Activated CD8-positive, alpha-beta memory T cell treated with anti-CD3 and anti-CD28 coated beads, Interleukin-2, amount 10 ng/mL, durations not matched to agents 7 days and 5 days (primary cell): Measurements from ENCODE around the gene PRKCB. TPM values are rescaled to one million over a fixed set of nuclear protein-coding genes. Genes with fewer than 3 reads are reported as not detected.

ENCODE experiments used
- ATAC-seq: fragments of 150-1000 bp; cut with Tn5 transposase; one replicate; pipeline ENCODE4 v1.10.0; 2021; ENCODE audit warnings: moderate library complexity
- CTCF ChIA-PET: fragments of 350-600 bp; sonication (Branson Sonifier 250); formaldehyde crosslinking; loops from one replicate; lab custom pipeline; 2021; ENCODE audit warnings: antibody characterized with exemption; lab: Charles Lee
- DNase-seq: peaks from one replicate; pipeline ENCODE4 v3.0.0-alpha.2; 2020
- H3K27ac Mint-ChIP-seq: one replicate; pipeline ENCODE4 v1.8.0; 2021; ENCODE audit warnings: mild to moderate bottlenecking, mixed read lengths
- H3K27me3 Mint-ChIP-seq: one replicate; pipeline ENCODE4 v1.8.0; 2021; ENCODE audit warnings: mixed read lengths
- H3K36me3 Mint-ChIP-seq: one replicate; pipeline ENCODE4 v1.8.0; 2021; ENCODE audit warnings: mild to moderate bottlenecking, mixed read lengths
- H3K4me1 Mint-ChIP-seq: one replicate; pipeline ENCODE4 v1.8.0; 2021; ENCODE audit warnings: mixed read lengths
- H3K4me3 Mint-ChIP-seq: one replicate; pipeline ENCODE4 v1.8.0; 2021; ENCODE audit warnings: mild to moderate bottlenecking, moderate library complexity, mixed read lengths
- H3K9me3 Mint-ChIP-seq: one replicate; pipeline ENCODE4 v1.8.0; 2022; ENCODE audit warnings: low read depth, mixed read lengths
- total RNA-seq, 2 experiments: library from RNA; stranded (reverse); gene quantifications; one replicate each; pipeline ENCODE4 v1.2.3, GENCODE V29; 2021

Gene PRKCB
- total RNA-seq, 2 experiments from 2014 or later, result 98.5 to 125 TPM

- no peaks in the 10 kb centered on the region for H3K27me3 Mint-ChIP-seq
- H3K9me3 Mint-ChIP-seq, result no peaks in the 10 kb centered on the region
- no peak for DNase-seq
- H3K36me3 Mint-ChIP-seq, result peaks cover 12% of the 10 kb centered on the region
- no peak overlapping the region for H3K27ac Mint-ChIP-seq
- no peak overlapping the region for H3K4me3 Mint-ChIP-seq
- peaks cover 20% of the 10 kb centered on the region for H3K4me1 Mint-ChIP-seq
- CTCF ChIA-PET, result interaction anchor here (2.9 kb wide), 1 partner anchor 458 kb away, joined by 12 read pairs; no protein-coding TSS in a partner anchor
- ATAC-seq, result no peak
Measured at GRCh38 chr16:24046442-24046841, 210.7 kb downstream of the PRKCB start.

- no peak for ATAC-seq
- CTCF ChIA-PET, result no interaction called here
- no peak for DNase-seq
- peaks cover 19% of the 10 kb centered on the region for H3K36me3 Mint-ChIP-seq
- H3K9me3 Mint-ChIP-seq, result no peaks in the 10 kb centered on the region
- no peak overlapping the region for H3K27ac Mint-ChIP-seq
- peaks cover 13% of the 10 kb centered on the region for H3K4me1 Mint-ChIP-seq
- H3K4me3 Mint-ChIP-seq, result no peak overlapping the region
- H3K27me3 Mint-ChIP-seq, result no peaks in the 10 kb centered on the region
Measured at GRCh38 chr16:24049113-24049512, 213.3 kb downstream of the PRKCB start.

- ATAC-seq (no peak), DNase-seq (no peak)
- Mint-ChIP-seq H3K27ac (no peak overlapping the region), H3K4me1 (peaks cover 13% of the 10 kb centered on the region), H3K4me3 (no peak overlapping the region), H3K27me3 (no peaks in the 10 kb centered on the region), H3K36me3 (peaks cover 27% of the 10 kb centered on the region), H3K9me3 (no peaks in the 10 kb centered on the region)
- CTCF ChIA-PET, result interaction anchor here (1.5 kb wide), 1 partner anchor 20 kb away, joined by 4 read pairs; no protein-coding TSS in a partner anchor
Measured at GRCh38 chr16:24051125-24051524, 215.3 kb downstream of the PRKCB start.

- no peak overlapping the region for H3K27ac Mint-ChIP-seq
- DNase-seq (no peak), ATAC-seq (no peak)
- no peak overlapping the region for H3K4me3 Mint-ChIP-seq
- CTCF ChIA-PET, result interaction anchor here (0.6 kb wide), 1 partner anchor 296 kb away, joined by 3 read pairs; no protein-coding TSS in a partner anchor
- peaks cover 13% of the 10 kb centered on the region for H3K4me1 Mint-ChIP-seq
- H3K36me3 Mint-ChIP-seq, result peaks cover 33% of the 10 kb centered on the region
- no peaks in the 10 kb centered on the region for H3K9me3 Mint-ChIP-seq
- H3K27me3 Mint-ChIP-seq, result no peaks in the 10 kb centered on the region
Measured at GRCh38 chr16:24052329-24053098, 216.7 kb downstream of the PRKCB start.

GRCh38 chr16:24053099-24053946 is 217.5 kb downstream of the PRKCB start:
- DNase-seq (no peak), ATAC-seq (no peak)
- Mint-ChIP-seq H3K4me3 (no peak overlapping the region), H3K27ac (no peak overlapping the region), H3K27me3 (no peaks in the 10 kb centered on the region), H3K9me3 (no peaks in the 10 kb centered on the region), H3K36me3 (peaks cover 33% of the 10 kb centered on the region), H3K4me1 (peaks cover 13% of the 10 kb centered on the region)
- CTCF ChIA-PET, result interaction anchor here (1.1 to 1.9 kb wide), 3 partner anchors 11 to 201 kb away, joined by 3 to 6 read pairs (median 4); no protein-coding TSS in a partner anchor

GRCh38 chr16:24054741-24055491 is 219.1 kb downstream of the PRKCB start:
- H3K9me3 Mint-ChIP-seq, result no peaks in the 10 kb centered on the region
- CTCF ChIA-PET, result interaction anchor here (0.8 to 1.9 kb wide), 8 partner anchors 13 to 450 kb away, joined by 3 to 6 read pairs (median 4); no protein-coding TSS in a partner anchor
- DNase-seq (no peak), ATAC-seq (no peak)
- H3K4me1 Mint-ChIP-seq, result peaks cover 3% of the 10 kb centered on the region
- no peak overlapping the region for H3K27ac Mint-ChIP-seq
- no peaks in the 10 kb centered on the region for H3K27me3 Mint-ChIP-seq
- H3K4me3 Mint-ChIP-seq, result no peak overlapping the region
- peaks cover 30% of the 10 kb centered on the region for H3K36me3 Mint-ChIP-seq

GRCh38 chr16:24062270-24062817 is 226.6 kb downstream of the PRKCB start:
- Mint-ChIP-seq H3K4me3 (no peak overlapping the region), H3K9me3 (no peaks in the 10 kb centered on the region), H3K27ac (no peak overlapping the region), H3K27me3 (no peaks in the 10 kb centered on the region), H3K36me3 (peaks cover 35% of the 10 kb centered on the region), H3K4me1 (no peaks in the 10 kb centered on the region)
- CTCF ChIA-PET, result interaction anchor here (2.4 kb wide), 1 partner anchor 8 kb away, joined by 7 read pairs; no protein-coding TSS in a partner anchor
- no peak for ATAC-seq
- peak; percentile 31 for DNase-seq

GRCh38 chr16:24069036-24069590 is 233.3 kb downstream of the PRKCB start:
- DNase-seq (peak; percentile 36), ATAC-seq (no peak)
- H3K4me3 Mint-ChIP-seq, result no peak overlapping the region

GRCh38 chr16:24070851-24071250 is 235.1 kb downstream of the PRKCB start:
- DNase-seq (peak; percentile 63), ATAC-seq (peak; percentile 80)
- peaks cover 30% of the 10 kb centered on the region for H3K4me1 Mint-ChIP-seq
- no peaks in the 10 kb centered on the region for H3K9me3 Mint-ChIP-seq
- H3K36me3 Mint-ChIP-seq, result peaks cover 6% of the 10 kb centered on the region
- H3K27me3 Mint-ChIP-seq, result no peaks in the 10 kb centered on the region
- H3K27ac Mint-ChIP-seq, result peak overlapping the region; percentile 8
- no peak overlapping the region for H3K4me3 Mint-ChIP-seq
- CTCF ChIA-PET, result interaction anchor here (0.6 to 4.3 kb wide), 25 partner anchors 10 to 433 kb away, joined by 3 to 41 read pairs (median 4); partner anchors contain the start of gene CACNG3

More at GRCh38 chr16:24069036-24069590, 233.3 kb downstream of the PRKCB start:
- CTCF ChIA-PET, result interaction anchor here (0.8 to 4.3 kb wide), 4 partner anchors 11 to 269 kb away, joined by 3 to 41 read pairs (median 12); no protein-coding TSS in a partner anchor
- Mint-ChIP-seq H3K4me1 (peaks cover 20% of the 10 kb centered on the region), H3K36me3 (peaks cover 12% of the 10 kb centered on the region), H3K27ac (no peak overlapping the region), H3K27me3 (no peaks in the 10 kb centered on the region), H3K9me3 (no peaks in the 10 kb centered on the region)

GRCh38 chr16:24071666-24072360 is 236.0 kb downstream of the PRKCB start:
- Mint-ChIP-seq H3K4me1 (peaks cover 38% of the 10 kb centered on the region), H3K36me3 (peaks cover 3% of the 10 kb centered on the region), H3K4me3 (no peak overlapping the region), H3K9me3 (no peaks in the 10 kb centered on the region), H3K27ac (no peak overlapping the region), H3K27me3 (no peaks in the 10 kb centered on the region)
- CTCF ChIA-PET, result interaction anchor here (0.7 to 4.3 kb wide), 10 partner anchors 17 to 432 kb away, joined by 3 to 41 read pairs (median 4); no protein-coding TSS in a partner anchor
- ATAC-seq (no peak), DNase-seq (no peak)

GRCh38 chr16:24073321-24073720 is 237.5 kb downstream of the PRKCB start:
- no peaks in the 10 kb centered on the region for H3K27me3 Mint-ChIP-seq
- no peak for ATAC-seq

More at GRCh38 chr16:24073321-24073720, 237.5 kb downstream of the PRKCB start:
- H3K36me3 Mint-ChIP-seq, result peaks cover 7% of the 10 kb centered on the region
- DNase-seq, result no peak
- H3K27ac Mint-ChIP-seq, result no peak overlapping the region
- H3K4me3 Mint-ChIP-seq, result no peak overlapping the region
- no peaks in the 10 kb centered on the region for H3K9me3 Mint-ChIP-seq
- CTCF ChIA-PET, result interaction anchor here (4.3 kb wide), 1 partner anchor 179 kb away, joined by 41 read pairs; no protein-coding TSS in a partner anchor
- peaks cover 41% of the 10 kb centered on the region for H3K4me1 Mint-ChIP-seq
